ENCODE results near the gene EFR3B.

DNA sequence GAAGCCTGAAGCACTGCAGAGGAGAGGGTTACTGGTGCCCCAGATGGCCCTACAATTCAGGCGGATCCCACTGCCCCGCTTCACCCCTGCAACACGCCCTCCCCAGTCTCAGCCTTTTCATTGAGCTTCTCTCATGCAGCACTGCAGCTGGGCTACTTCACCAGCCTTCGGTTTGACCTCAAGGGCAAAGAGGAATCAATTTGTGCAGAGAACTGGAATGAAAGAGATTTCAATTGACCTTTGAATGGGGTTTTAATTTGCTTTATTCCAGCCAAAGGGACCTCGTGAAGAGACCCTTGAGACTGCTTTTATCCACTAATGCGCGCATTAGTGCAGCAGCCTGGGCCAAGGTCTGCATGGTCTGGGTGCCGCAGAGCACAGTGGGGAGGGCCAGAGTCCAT lies 135.3 kb downstream of the EFR3B start:
- TF ChIP-seq CTCF (IDR thresholded peaks at IDR 0.05) (no peak), ZFX (IDR thresholded peaks at IDR 0.05; ENCODE audit: borderline replicate concordance) (no peak)

Measured in 22Rv1 (cell line).